Measurements from ENCODE around the gene EHMT1. TPM values are rescaled to one million over a fixed set of nuclear protein-coding genes. Genes with fewer than 3 reads are reported as not detected.

EHMT1 gene
- total and polyA plus RNA-seq, 2 of the 8 experiments (the other 6 are each of a cell fraction or from before 2014, with no cell fraction given) = 95.7 to 163 TPM

- Histone ChIP-seq H3K79me1 (ENCODE audit: low read depth, low read length) (peaks cover 8% of the 10 kb centered on the region; the same call in 1 of the 2 replicates), H4K8ac (ENCODE audit: extremely low read depth, insufficient read depth, low read length) (no peak overlapping the region), H2BK120ac (replicated peaks; ENCODE audit: low read depth, low read length) (no peak overlapping the region), H2BK12ac (ENCODE audit: low read depth, low read length) (0 out of 2 replicates have a peak overlapping the region, but pooled peaks have one; percentile 28), H3K36me3 (ENCODE audit: control insufficient read depth in 2 of 4, insufficient read depth in 4 of 4, low read length in 3 of 4) (peaks cover 0 to under 1% (median 0%) of the 10 kb centered on the region in 4 experiments; a peak in 2 of 8 replicates), H3K9me3 (ENCODE audit: insufficient read depth in 2 of 2, low read depth in 1 of 2, low read length in 1 of 2) (peaks cover 2 to 5% of the 10 kb centered on the region in 2 experiments), H3K27me3 (replicated peaks in 1 of 4; ENCODE audit: control insufficient read depth in 3 of 4, extremely low read depth in 1 of 4, insufficient read depth in 3 of 4, low read length in 3 of 4) (no peaks in the 10 kb centered on the region), H3K9ac (replicated peaks in 1 of 4; ENCODE audit: extremely low read depth in 1 of 4, low read depth in 3 of 4, low read length in 3 of 4) (no peak overlapping the region), H2BK5ac (ENCODE audit: low read depth, low read length) (no peak overlapping the region), H2BK15ac (ENCODE audit: low read length) (no peak overlapping the region), H3K27ac (ENCODE audit: low read depth, low read length) (no peak overlapping the region), H3K79me2 (ENCODE audit: control insufficient read depth in 1 of 2, insufficient read depth in 2 of 2, low read length in 2 of 2) (peaks cover 9 to 86% of the 10 kb centered on the region in 2 experiments), H3K4ac (replicated peaks; ENCODE audit: insufficient read length, low read depth, low read length) (no peak overlapping the region), H3K23ac (ENCODE audit: insufficient read length) (no peak overlapping the region), H3K4me3 (ENCODE audit: extremely low read depth in 1 of 4, insufficient read depth in 2 of 4, low read depth in 3 of 4, low read length in 4 of 4) (no peak overlapping the region), H4K91ac (replicated peaks; ENCODE audit: insufficient read length, low read length) (no peak overlapping the region), H3K56ac (replicated peaks; ENCODE audit: insufficient read length, low read depth, low read length) (no peak overlapping the region), H3K4me2 (ENCODE audit: insufficient read depth in 1 of 2, low read depth in 2 of 2, low read length in 2 of 2) (no peak overlapping the region), H3K14ac (ENCODE audit: insufficient read length) (no peak overlapping the region), H3K4me1 (replicated peaks in 1 of 4; ENCODE audit: control insufficient read depth in 3 of 4, insufficient read depth in 4 of 4, low read length in 3 of 4) (peaks cover 4 to 31% (median 14%) of the 10 kb centered on the region in 4 experiments; a peak in 6 of 7 replicates), H3K23me2 (ENCODE audit: low read depth, low read length) (no peaks in the 10 kb centered on the region), H4K5ac (ENCODE audit: insufficient read length, low read depth, low read length) (no peak overlapping the region), H3K18ac (ENCODE audit: extremely low read depth, low read length) (no peak overlapping the region), H2AFZ (ENCODE audit: low read length) (no peak overlapping the region), H2AK5ac (ENCODE audit: low read depth, low read length) (no peak overlapping the region), H2BK20ac (ENCODE audit: low read length) (no peak overlapping the region), H4K20me1 (replicated peaks in 1 of 2; ENCODE audit: control insufficient read depth in 1 of 2, insufficient read depth in 2 of 2, low read length in 2 of 2) (peaks cover 9 to 10% of the 10 kb centered on the region in 2 experiments)
- POLR2A ChIA-PET (ENCODE audit: partially characterized antibody) = interaction anchor here (1.8 kb wide), 1 partner anchor 23 kb away, joined by 8 read pairs; no protein-coding TSS in a partner anchor
- TF ChIP-seq KDM1A (IDR thresholded peaks at IDR 0.05; ENCODE audit: borderline replicate concordance, low read length) = no peak
- no peak for TF ChIP-seq CTCF (IDR thresholded peaks at IDR 0.05; ENCODE audit: control extremely low read depth in 1 of 3, insufficient read depth in 1 of 3, low read depth in 1 of 3, low read length in 3 of 3)
- TF ChIP-seq EZH2 (IDR thresholded peaks at IDR 0.05; ENCODE audit: low read depth, low read length, severe bottlenecking) = no peak
- DNase-seq (ENCODE audit: low read depth in 1 of 2, low spot score in 2 of 2) = no peak
- no peak for FAIRE-seq
- CTCF ChIA-PET (ENCODE audit: partially characterized antibody) = interaction anchor here (0.6 to 9.3 kb wide), 8 partner anchors 14 to 322 kb away, joined by 3 to 98 read pairs (median 4); no protein-coding TSS in a partner anchor
- 94% methylated on average over 5 of the region's 5 CpGs; no CpG with 5 or more reads in 1 of the 2 experiments for WGBS, 2 experiments (ENCODE audit: extremely low coverage in 1 of 2, insufficient coverage in 1 of 2, insufficient read length in 1 of 2, insufficient replicate concordance in 2 of 2, low coverage in 1 of 2, low lambda C conversion rate in 2 of 2, missing lambda C conversion rate in 1 of 2)
These were observed 78.4 kb downstream of the EHMT1 start for GRCh38 chr9:137697193-137697592.

Measured in H1 (cell line).